Rectal smooth muscle tissue (tissue), 1 donor: ENCODE measurements around the gene CD151.

ENCODE experiments used
- H3K27ac ChIP-seq: one replicate; pipeline ENCODE4 v1.7.0; 2013; ENCODE audit warnings: low read depth, low read length, inconsistent platforms
- H3K27me3 ChIP-seq: one replicate; pipeline ENCODE4 v1.7.0; 2013; ENCODE audit warnings: low read length; ENCODE audit not compliant: control insufficient read depth, insufficient read depth
- H3K36me3 ChIP-seq: one replicate; pipeline ENCODE4 v1.7.0; 2013; ENCODE audit warnings: low read length; ENCODE audit not compliant: control insufficient read depth, insufficient read depth
- H3K4me1 ChIP-seq: one replicate; pipeline ENCODE4 v1.7.0; 2013; ENCODE audit warnings: low read length; ENCODE audit not compliant: control insufficient read depth, insufficient read depth
- H3K4me3 ChIP-seq: one replicate; pipeline ENCODE4 v1.7.0; 2013; ENCODE audit warnings: low read length
- H3K9ac ChIP-seq: one replicate; pipeline ENCODE4 v1.7.0; 2013; ENCODE audit warnings: low read length

CD151 gene

GRCh38 chr11:830295-831117 is 2.2 kb upstream of the CD151 start:
- no peak overlapping the region for H3K9ac ChIP-seq
- H3K4me3 ChIP-seq, result peak overlapping the region; percentile 40
- no peak overlapping the region for H3K27ac ChIP-seq
- peaks cover 34% of the 10 kb centered on the region for H3K27me3 ChIP-seq
- no peaks in the 10 kb centered on the region for H3K36me3 ChIP-seq
- peaks cover 23% of the 10 kb centered on the region for H3K4me1 ChIP-seq

DNA sequence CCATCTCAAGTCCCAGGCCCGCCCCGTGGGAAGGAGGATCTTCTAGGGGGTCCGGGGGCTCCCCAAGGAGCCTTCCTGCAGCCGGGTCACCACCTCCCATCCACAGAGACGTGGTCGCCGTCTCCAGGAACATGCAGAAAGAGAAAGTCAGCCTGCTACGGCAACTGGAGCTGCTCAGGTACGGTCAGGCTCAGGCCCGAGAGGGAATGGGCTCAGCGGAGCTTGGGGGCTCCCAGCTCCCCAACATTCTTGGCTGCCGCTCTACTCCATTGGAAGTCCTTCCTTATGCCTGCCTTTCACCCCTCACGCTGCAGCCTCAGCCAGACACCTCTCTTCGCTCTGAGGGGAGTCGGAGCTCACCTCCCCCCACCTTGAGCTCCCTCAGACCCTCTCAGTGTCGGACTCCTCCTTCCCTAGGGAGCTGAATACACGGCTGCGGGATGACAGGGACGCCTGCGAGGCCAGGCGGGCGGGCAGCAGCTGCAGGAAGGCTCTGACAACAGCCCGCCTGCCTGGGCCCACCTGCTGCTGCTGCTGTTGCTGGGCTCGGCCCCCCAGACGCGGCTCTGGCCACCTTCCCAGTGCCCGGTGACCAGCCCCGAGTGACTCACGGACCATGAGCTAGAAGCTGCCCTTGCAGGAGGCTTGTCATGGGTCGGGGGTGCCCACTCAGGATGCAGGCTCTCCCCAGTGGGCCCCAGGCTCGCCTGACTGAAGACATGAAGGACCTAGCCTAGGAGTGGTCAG is 1.5 kb upstream of the CD151 start:
- Histone ChIP-seq H3K9ac (no peak overlapping the region), H3K4me1 (peaks cover 23% of the 10 kb centered on the region), H3K4me3 (no peak overlapping the region), H3K27me3 (peaks cover 34% of the 10 kb centered on the region), H3K27ac (no peak overlapping the region), H3K36me3 (peaks cover 3% of the 10 kb centered on the region)

DNA sequence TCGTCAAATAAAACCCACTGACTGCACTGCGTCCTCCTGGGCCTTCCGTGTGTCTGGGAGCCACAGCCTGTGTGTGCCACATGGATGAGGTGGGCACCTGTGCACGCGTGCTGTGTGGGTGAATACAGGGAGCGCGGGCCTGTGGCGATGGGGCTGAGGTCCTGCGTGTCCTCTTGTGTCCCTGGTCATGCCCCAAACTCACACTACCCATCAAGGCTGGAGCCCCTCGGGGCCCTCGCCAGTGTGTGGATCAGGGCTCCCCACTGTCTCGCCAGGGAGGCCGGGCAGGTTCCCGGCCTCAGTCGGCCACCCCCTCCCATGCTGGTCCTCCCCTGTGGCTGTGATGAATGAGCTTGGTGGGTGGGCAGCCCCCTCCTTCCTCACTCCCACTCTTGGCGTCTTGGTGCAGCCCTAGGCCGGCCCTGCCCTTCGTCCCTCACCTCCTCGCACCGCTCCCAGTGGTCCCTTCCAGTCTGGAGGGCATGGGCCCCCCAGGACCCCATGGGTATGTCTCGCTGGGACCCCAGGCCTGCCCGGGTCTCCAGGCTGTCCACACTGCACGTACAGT is 707 bp upstream of the CD151 start:
- H3K9ac ChIP-seq, result peak overlapping the region; percentile 10
- peaks cover 34% of the 10 kb centered on the region for H3K27me3 ChIP-seq
- H3K4me3 ChIP-seq, result peak overlapping the region; percentile 61
- H3K27ac ChIP-seq, result no peak overlapping the region
- H3K4me1 ChIP-seq, result peaks cover 23% of the 10 kb centered on the region
- H3K36me3 ChIP-seq, result peaks cover 11% of the 10 kb centered on the region

DNA sequence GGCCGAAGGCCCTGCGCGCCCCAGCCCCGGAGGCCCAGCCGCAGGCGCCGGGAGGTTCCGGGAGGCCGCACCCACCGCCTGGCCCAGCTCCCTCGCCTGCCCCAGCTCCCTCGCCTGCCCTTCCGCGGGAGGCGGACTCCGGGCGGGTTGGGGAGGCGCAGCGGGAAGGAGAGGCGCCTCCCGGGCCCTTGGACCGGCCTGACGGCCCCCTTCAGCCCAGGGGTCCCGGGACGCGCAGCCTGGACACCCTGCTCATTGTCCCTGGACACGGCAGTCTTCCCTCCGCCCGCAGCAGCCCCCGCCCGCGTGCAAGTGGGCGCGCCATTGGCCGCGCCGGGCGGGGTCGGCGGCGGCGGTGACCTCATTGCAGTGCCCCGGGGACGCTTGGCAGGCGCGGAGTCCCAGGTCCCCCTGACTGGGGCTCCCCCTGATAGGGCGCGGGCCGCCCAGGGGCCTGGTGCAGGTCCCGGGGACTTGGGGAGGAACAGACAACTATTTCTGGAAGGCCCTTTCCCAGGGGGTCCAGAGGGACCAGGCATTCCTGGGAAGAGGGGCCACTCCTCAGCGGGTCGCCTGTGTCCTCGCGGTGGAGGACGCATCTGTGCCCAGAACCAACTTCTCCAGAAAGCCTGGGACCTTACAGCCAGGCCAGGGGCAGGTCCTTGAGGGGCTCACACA is 501 bp downstream of the CD151 start:
- peaks cover 19% of the 10 kb centered on the region for H3K36me3 ChIP-seq
- H3K9ac ChIP-seq, result peak overlapping the region; percentile 86
- peaks cover 23% of the 10 kb centered on the region for H3K4me1 ChIP-seq
- H3K4me3 ChIP-seq, result peak overlapping the region; percentile 79
- peak overlapping the region; percentile 83 for H3K27ac ChIP-seq
- H3K27me3 ChIP-seq, result peaks cover 25% of the 10 kb centered on the region

- peak overlapping the region; percentile 86 for H3K9ac ChIP-seq
- H3K4me1 ChIP-seq, result peaks cover 23% of the 10 kb centered on the region
- peak overlapping the region; percentile 83 for H3K27ac ChIP-seq
- H3K4me3 ChIP-seq, result peak overlapping the region; percentile 79
- peaks cover 19% of the 10 kb centered on the region for H3K27me3 ChIP-seq
- H3K36me3 ChIP-seq, result peaks cover 20% of the 10 kb centered on the region
These were observed 1.1 kb downstream of the CD151 start for GRCh38 chr11:833849-834311.

- H3K9ac ChIP-seq, result no peak overlapping the region
- H3K27me3 ChIP-seq, result peaks cover 11% of the 10 kb centered on the region
- H3K4me3 ChIP-seq, result peak overlapping the region; percentile 50
- peak overlapping the region; percentile 83 for H3K27ac ChIP-seq
- peaks cover 21% of the 10 kb centered on the region for H3K4me1 ChIP-seq
- H3K36me3 ChIP-seq, result peaks cover 28% of the 10 kb centered on the region
These were observed 1.9 kb downstream of the CD151 start for GRCh38 chr11:834371-835316.

GRCh38 chr11:836274-836673 is 3.5 kb downstream of the CD151 start:
- H3K4me3 ChIP-seq, result no peak overlapping the region
- peaks cover 33% of the 10 kb centered on the region for H3K36me3 ChIP-seq
- no peak overlapping the region for H3K9ac ChIP-seq
- peaks cover 24% of the 10 kb centered on the region for H3K4me1 ChIP-seq
- H3K27ac ChIP-seq, result no peak overlapping the region
- H3K27me3 ChIP-seq, result peaks cover 6% of the 10 kb centered on the region

GRCh38 chr11:836700-837099 is 3.9 kb downstream of the CD151 start:
- Histone ChIP-seq H3K27me3 (peaks cover 2% of the 10 kb centered on the region), H3K27ac (no peak overlapping the region), H3K4me3 (no peak overlapping the region), H3K36me3 (peaks cover 33% of the 10 kb centered on the region), H3K4me1 (peaks cover 25% of the 10 kb centered on the region), H3K9ac (no peak overlapping the region)

GRCh38 chr11:837189-837989 is 4.6 kb downstream of the CD151 start:
- no peak overlapping the region for H3K27ac ChIP-seq
- H3K36me3 ChIP-seq, result peaks cover 33% of the 10 kb centered on the region
- peaks cover 25% of the 10 kb centered on the region for H3K4me1 ChIP-seq
- H3K27me3 ChIP-seq, result no peaks in the 10 kb centered on the region
- H3K9ac ChIP-seq, result no peak overlapping the region
- no peak overlapping the region for H3K4me3 ChIP-seq

GRCh38 chr11:837990-838307 is 5.2 kb downstream of the CD151 start:
- peaks cover 25% of the 10 kb centered on the region for H3K4me1 ChIP-seq

More at GRCh38 chr11:837990-838307, 5.2 kb downstream of the CD151 start:
- Histone ChIP-seq H3K9ac (no peak overlapping the region), H3K36me3 (peaks cover 33% of the 10 kb centered on the region), H3K27me3 (no peaks in the 10 kb centered on the region), H3K27ac (no peak overlapping the region), H3K4me3 (no peak overlapping the region)
